ENCODE data around the gene ZMIZ1. TPM values are rescaled to one million over a fixed set of nuclear protein-coding genes. Genes with fewer than 3 reads are reported as not detected.

The ZMIZ1 gene
- total and polyA plus RNA-seq, 4 donors, result 43.0 to 178 (median 107) TPM

GRCh38 chr10:79268742-79269141 lies 200.0 kb downstream of the ZMIZ1 start:
- H3K27ac ChIP-seq (ENCODE audit: low read depth, low read length), result peak overlapping the region; percentile 47
- peak in 1 of 6 donors; percentile 43 for DNase-seq (ENCODE audit: low read depth in 4 of 6, low spot score in 6 of 6)
- 56% methylated on average over 6 of the region's 7 CpGs for WGBS (ENCODE audit: insufficient coverage)
- peaks cover 99% of the 10 kb centered on the region for H3K4me1 ChIP-seq (ENCODE audit: control insufficient read depth, insufficient read depth, low read length)
- no peaks in the 10 kb centered on the region for H3K27me3 ChIP-seq (ENCODE audit: control insufficient read depth, insufficient read depth, low read length)
- H3K9me3 ChIP-seq (ENCODE audit: control insufficient read depth, insufficient read depth, low read length), result no peaks in the 10 kb centered on the region
- peaks cover 69% of the 10 kb centered on the region for H3K36me3 ChIP-seq (ENCODE audit: control insufficient read depth, insufficient read depth, low read length)
- no peak overlapping the region for H3K4me3 ChIP-seq (ENCODE audit: low read depth, low read length)

DNA sequence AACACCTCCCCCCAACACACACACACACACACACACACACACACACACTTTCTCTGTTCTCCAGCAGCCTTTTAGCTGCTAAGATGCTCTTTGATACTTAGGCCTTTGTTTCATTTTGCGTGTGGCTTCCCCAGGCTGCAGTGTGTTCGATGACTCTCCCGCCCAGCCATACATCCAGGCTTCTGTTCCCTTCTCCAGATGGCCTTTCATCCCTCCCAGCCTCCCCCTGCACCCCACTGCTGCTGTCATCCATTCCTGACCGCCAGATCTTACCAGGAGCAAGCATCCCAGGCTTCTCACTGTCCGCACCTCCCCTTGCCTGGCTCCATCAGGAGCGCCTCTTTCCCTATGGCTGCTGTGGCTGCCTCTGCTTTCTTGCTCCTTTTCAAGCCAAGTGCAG lies 200.7 kb downstream of the ZMIZ1 start:
- H3K27ac ChIP-seq (ENCODE audit: low read depth, low read length), result peak overlapping the region; percentile 42

DNA sequence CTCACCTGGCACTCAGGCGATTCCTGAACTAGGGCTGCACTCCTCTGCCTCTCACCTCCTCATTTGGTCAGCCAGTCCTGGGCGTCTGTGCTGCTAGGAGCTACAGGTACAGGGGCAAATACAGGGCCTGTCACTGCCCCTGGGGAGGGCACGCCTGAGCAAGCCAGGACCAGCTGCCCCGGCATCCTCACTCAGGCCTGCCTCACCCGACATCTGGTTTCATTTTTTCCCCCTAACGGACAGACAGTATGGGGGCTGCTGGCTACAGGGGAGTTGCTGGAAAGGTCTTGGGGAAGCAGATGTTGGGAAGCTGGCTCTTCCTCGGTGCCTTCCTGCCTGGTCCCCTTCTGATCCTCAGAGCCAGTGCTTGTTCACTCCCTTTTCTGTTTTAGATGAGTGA lies 201.2 kb downstream of the ZMIZ1 start:
- WGBS (ENCODE audit: insufficient coverage), result 83% methylated on average over 3 of the region's 7 CpGs
- H3K4me1 ChIP-seq (ENCODE audit: control insufficient read depth, insufficient read depth, low read length), result peaks cover 99% of the 10 kb centered on the region
- H3K4me3 ChIP-seq (ENCODE audit: low read depth, low read length), result no peak overlapping the region
- DNase-seq (ENCODE audit: low read depth in 4 of 6, low spot score in 6 of 6), result no peak
- no peaks in the 10 kb centered on the region for H3K27me3 ChIP-seq (ENCODE audit: control insufficient read depth, insufficient read depth, low read length)
- H3K36me3 ChIP-seq (ENCODE audit: control insufficient read depth, insufficient read depth, low read length), result peaks cover 68% of the 10 kb centered on the region
- H3K9me3 ChIP-seq (ENCODE audit: control insufficient read depth, insufficient read depth, low read length), result no peaks in the 10 kb centered on the region
- peak overlapping the region; percentile 42 for H3K27ac ChIP-seq (ENCODE audit: low read depth, low read length)

More for the DNA sequence above, 200.7 kb downstream of the ZMIZ1 start:
- Histone ChIP-seq H3K4me1 (ENCODE audit: control insufficient read depth, insufficient read depth, low read length) (peaks cover 99% of the 10 kb centered on the region), H3K9me3 (ENCODE audit: control insufficient read depth, insufficient read depth, low read length) (no peaks in the 10 kb centered on the region), H3K4me3 (ENCODE audit: low read depth, low read length) (no peak overlapping the region), H3K27me3 (ENCODE audit: control insufficient read depth, insufficient read depth, low read length) (no peaks in the 10 kb centered on the region), H3K36me3 (ENCODE audit: control insufficient read depth, insufficient read depth, low read length) (peaks cover 66% of the 10 kb centered on the region)
- peak in 2 of 6 donors; percentile 63 to 67 for DNase-seq (ENCODE audit: low read depth in 4 of 6, low spot score in 6 of 6)
- 44% methylated on average over 6 of the region's 6 CpGs for whole genome bisulfite sequencing (ENCODE audit: insufficient coverage)

DNA sequence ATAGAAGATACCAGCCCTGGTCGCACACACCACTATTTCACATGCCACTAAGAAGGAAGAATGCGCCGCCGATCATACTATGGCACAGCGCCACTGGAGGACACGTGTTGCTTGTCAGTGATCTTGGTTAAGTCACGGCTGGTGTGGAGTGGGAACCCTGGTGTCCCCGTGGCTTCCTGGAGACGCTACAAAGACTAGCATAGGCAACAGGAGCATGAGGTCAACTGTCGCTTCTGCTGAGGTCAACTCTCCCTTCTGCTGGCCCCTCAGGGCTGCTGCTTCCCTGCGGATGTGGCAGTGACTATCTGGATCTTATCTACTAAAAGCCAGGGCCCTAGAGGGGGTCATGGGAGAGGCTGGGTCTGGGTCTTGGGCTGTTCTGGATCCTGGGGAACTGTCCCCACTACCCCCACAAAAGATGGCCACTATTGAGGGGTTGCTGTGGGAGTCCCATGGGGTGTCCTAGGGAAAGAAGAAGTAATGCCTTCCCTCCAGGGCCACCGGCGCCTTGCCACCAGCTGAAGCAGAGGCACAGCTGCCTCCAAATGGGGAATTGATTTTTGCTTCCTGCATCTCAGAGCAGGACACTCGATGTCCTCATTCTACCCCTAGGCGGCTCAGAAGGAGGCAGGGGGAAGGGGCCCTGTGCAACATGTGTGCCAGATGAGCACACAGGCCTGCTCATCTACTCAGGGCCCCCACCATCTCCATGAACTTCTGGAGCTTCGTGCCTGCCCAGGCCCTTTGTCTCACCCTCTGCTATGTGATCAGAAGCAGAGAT lies 201.9 kb downstream of the ZMIZ1 start:
- WGBS (ENCODE audit: insufficient coverage), result 66% methylated on average over 11 of the region's 16 CpGs
- no peak for DNase-seq (ENCODE audit: low read depth in 4 of 6, low spot score in 6 of 6)
- Histone ChIP-seq H3K27ac (ENCODE audit: low read depth, low read length) (no peak overlapping the region), H3K27me3 (ENCODE audit: control insufficient read depth, insufficient read depth, low read length) (no peaks in the 10 kb centered on the region), H3K9me3 (ENCODE audit: control insufficient read depth, insufficient read depth, low read length) (no peaks in the 10 kb centered on the region), H3K4me1 (ENCODE audit: control insufficient read depth, insufficient read depth, low read length) (peaks cover 99% of the 10 kb centered on the region), H3K4me3 (ENCODE audit: low read depth, low read length) (no peak overlapping the region), H3K36me3 (ENCODE audit: control insufficient read depth, insufficient read depth, low read length) (peaks cover 67% of the 10 kb centered on the region)

DNA sequence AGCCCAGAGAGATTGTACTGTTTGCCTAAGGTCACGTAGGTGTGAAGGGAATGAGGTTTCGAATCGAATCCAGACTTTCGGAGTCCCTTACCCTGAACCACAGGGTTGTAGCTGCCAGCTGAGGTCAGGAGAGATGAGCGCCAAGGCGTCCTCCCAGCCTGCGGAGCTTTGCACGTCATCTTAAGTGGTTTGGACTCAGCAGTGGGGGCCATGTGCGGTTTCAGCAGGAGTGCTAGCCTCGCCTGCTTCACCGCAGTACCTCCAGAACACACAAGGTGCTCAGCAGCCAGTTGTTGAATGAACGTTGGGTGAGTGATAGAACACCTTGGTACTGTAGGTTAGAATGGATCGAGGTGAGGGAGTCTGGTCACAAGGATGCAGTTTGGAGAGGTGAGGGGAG lies 203.6 kb downstream of the ZMIZ1 start:
- Histone ChIP-seq H3K36me3 (ENCODE audit: control insufficient read depth, insufficient read depth, low read length) (peaks cover 69% of the 10 kb centered on the region), H3K27ac (ENCODE audit: low read depth, low read length) (no peak overlapping the region), H3K9me3 (ENCODE audit: control insufficient read depth, insufficient read depth, low read length) (no peaks in the 10 kb centered on the region), H3K4me3 (ENCODE audit: low read depth, low read length) (no peak overlapping the region), H3K4me1 (ENCODE audit: control insufficient read depth, insufficient read depth, low read length) (peaks cover 100% of the 10 kb centered on the region), H3K27me3 (ENCODE audit: control insufficient read depth, insufficient read depth, low read length) (no peaks in the 10 kb centered on the region)
- DNase-seq (ENCODE audit: low read depth in 4 of 6, low spot score in 6 of 6), result no peak
- 79% methylated on average over 13 of the region's 13 CpGs for WGBS (ENCODE audit: insufficient coverage)

GRCh38 chr10:79273604-79274003 lies 204.8 kb downstream of the ZMIZ1 start:
- Histone ChIP-seq H3K4me1 (ENCODE audit: control insufficient read depth, insufficient read depth, low read length) (peaks cover 96% of the 10 kb centered on the region), H3K27ac (ENCODE audit: low read depth, low read length) (peak overlapping the region; percentile 92), H3K4me3 (ENCODE audit: low read depth, low read length) (no peak overlapping the region), H3K9me3 (ENCODE audit: control insufficient read depth, insufficient read depth, low read length) (no peaks in the 10 kb centered on the region), H3K36me3 (ENCODE audit: control insufficient read depth, insufficient read depth, low read length) (peaks cover 67% of the 10 kb centered on the region), H3K27me3 (ENCODE audit: control insufficient read depth, insufficient read depth, low read length) (no peaks in the 10 kb centered on the region)
- 15% methylated on average over 8 of the region's 10 CpGs for WGBS (ENCODE audit: insufficient coverage)
- DNase-seq (ENCODE audit: low read depth in 4 of 6, low spot score in 6 of 6), result peak in 2 of 6 donors; percentile 73 to 78

GRCh38 chr10:79274279-79275104 lies 205.7 kb downstream of the ZMIZ1 start:
- no peaks in the 10 kb centered on the region for H3K27me3 ChIP-seq (ENCODE audit: control insufficient read depth, insufficient read depth, low read length)
- H3K4me3 ChIP-seq (ENCODE audit: low read depth, low read length), result no peak overlapping the region
- H3K9me3 ChIP-seq (ENCODE audit: control insufficient read depth, insufficient read depth, low read length), result no peaks in the 10 kb centered on the region
- 18% methylated on average over 23 of the region's 32 CpGs for WGBS (ENCODE audit: insufficient coverage)
- peaks cover 65% of the 10 kb centered on the region for H3K36me3 ChIP-seq (ENCODE audit: control insufficient read depth, insufficient read depth, low read length)
- DNase-seq (ENCODE audit: low read depth in 4 of 6, low spot score in 6 of 6), result peak; percentile 68 to 97 (median 85)
- H3K27ac ChIP-seq (ENCODE audit: low read depth, low read length), result peak overlapping the region; percentile 92
- H3K4me1 ChIP-seq (ENCODE audit: control insufficient read depth, insufficient read depth, low read length), result peaks cover 87% of the 10 kb centered on the region

GRCh38 chr10:79275105-79275430 lies 206.3 kb downstream of the ZMIZ1 start:
- Histone ChIP-seq H3K36me3 (ENCODE audit: control insufficient read depth, insufficient read depth, low read length) (peaks cover 65% of the 10 kb centered on the region), H3K4me1 (ENCODE audit: control insufficient read depth, insufficient read depth, low read length) (peaks cover 82% of the 10 kb centered on the region), H3K4me3 (ENCODE audit: low read depth, low read length) (no peak overlapping the region), H3K9me3 (ENCODE audit: control insufficient read depth, insufficient read depth, low read length) (no peaks in the 10 kb centered on the region), H3K27ac (ENCODE audit: low read depth, low read length) (peak overlapping the region; percentile 92), H3K27me3 (ENCODE audit: control insufficient read depth, insufficient read depth, low read length) (no peaks in the 10 kb centered on the region)
- no peak for DNase-seq (ENCODE audit: low read depth in 4 of 6, low spot score in 6 of 6)
- 8% methylated on average over 2 of the region's 3 CpGs for WGBS (ENCODE audit: insufficient coverage)

- WGBS (ENCODE audit: insufficient coverage), result 26% methylated on average over 7 of the region's 10 CpGs
- Histone ChIP-seq H3K4me1 (ENCODE audit: control insufficient read depth, insufficient read depth, low read length) (peaks cover 78% of the 10 kb centered on the region), H3K36me3 (ENCODE audit: control insufficient read depth, insufficient read depth, low read length) (peaks cover 66% of the 10 kb centered on the region), H3K9me3 (ENCODE audit: control insufficient read depth, insufficient read depth, low read length) (no peaks in the 10 kb centered on the region), H3K27ac (ENCODE audit: low read depth, low read length) (peak overlapping the region; percentile 92), H3K4me3 (ENCODE audit: low read depth, low read length) (no peak overlapping the region), H3K27me3 (ENCODE audit: control insufficient read depth, insufficient read depth, low read length) (no peaks in the 10 kb centered on the region)
- DNase-seq (ENCODE audit: low read depth in 4 of 6, low spot score in 6 of 6), result peak in 2 of 6 donors; percentile 54 to 65
Measured at GRCh38 chr10:79275431-79275851, 206.7 kb downstream of the ZMIZ1 start.
